ENCODE measurements around the gene PLEKHF1.

GRCh38 chr19:29641597-29641996, 23.7 kb upstream of the PLEKHF1 start:
- TF ChIP-seq ATF7 (IDR thresholded peaks at IDR 0.05): no peak
- no peak for TF ChIP-seq ATF7 (CRISPR knock-in tag; IDR thresholded peaks at IDR 0.05)
- TF ChIP-seq, protein P1, sequence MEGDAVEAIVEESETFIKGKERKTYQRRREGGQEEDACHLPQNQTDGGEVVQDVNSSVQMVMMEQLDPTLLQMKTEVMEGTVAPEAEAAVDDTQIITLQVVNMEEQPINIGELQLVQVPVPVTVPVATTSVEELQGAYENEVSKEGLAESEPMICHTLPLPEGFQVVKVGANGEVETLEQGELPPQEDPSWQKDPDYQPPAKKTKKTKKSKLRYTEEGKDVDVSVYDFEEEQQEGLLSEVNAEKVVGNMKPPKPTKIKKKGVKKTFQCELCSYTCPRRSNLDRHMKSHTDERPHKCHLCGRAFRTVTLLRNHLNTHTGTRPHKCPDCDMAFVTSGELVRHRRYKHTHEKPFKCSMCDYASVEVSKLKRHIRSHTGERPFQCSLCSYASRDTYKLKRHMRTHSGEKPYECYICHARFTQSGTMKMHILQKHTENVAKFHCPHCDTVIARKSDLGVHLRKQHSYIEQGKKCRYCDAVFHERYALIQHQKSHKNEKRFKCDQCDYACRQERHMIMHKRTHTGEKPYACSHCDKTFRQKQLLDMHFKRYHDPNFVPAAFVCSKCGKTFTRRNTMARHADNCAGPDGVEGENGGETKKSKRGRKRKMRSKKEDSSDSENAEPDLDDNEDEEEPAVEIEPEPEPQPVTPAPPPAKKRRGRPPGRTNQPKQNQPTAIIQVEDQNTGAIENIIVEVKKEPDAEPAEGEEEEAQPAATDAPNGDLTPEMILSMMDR (CRISPR knock-in tag; IDR thresholded peaks at IDR 0.05): no peak
- no peak for TF ChIP-seq CEBPB (IDR thresholded peaks at IDR 0.05; ENCODE audit: borderline replicate concordance, low read depth, low read length)
- TF ChIP-seq CERS6 (CRISPR knock-in tag; IDR thresholded peaks at IDR 0.05): no peak
- TF ChIP-seq ARNTL (CRISPR knock-in tag; IDR thresholded peaks at IDR 0.05): no peak
- no peak for TF ChIP-seq YY1 (IDR thresholded peaks at IDR 0.05; ENCODE audit: insufficient read depth, insufficient replicate concordance, low read depth, low read length)
